Esophagus squamous epithelium (tissue), 5 donors: Measurements from ENCODE around the gene SPACA4. TPM values are rescaled to one million over a fixed set of nuclear protein-coding genes. Genes with fewer than 3 reads are reported as not detected.

Experiments used
- DNase-seq: peaks from one replicate; lab custom pipeline; 2025; lab: John Stamatoyannopoulos, UW
- H3K27ac ChIP-seq, 4 donors: fragments of 200-600 bp; sonication (generic); one replicate each; pipeline ENCODE4 v1.5.1; 2016 to 2019; ENCODE audit warnings: mild to moderate bottlenecking in 1 of 4
- H3K27me3 ChIP-seq, 4 donors: fragments of 200-600 bp; sonication (generic); 1 replicate in 3 of 4; 2 replicates in 1 of 4; pipeline versions ENCODE4 v1.5.1 to v1.6.0; 2017 to 2021; ENCODE audit warnings: antibody characterized with exemption in 1 of 4
- H3K36me3 ChIP-seq, 3 donors: fragments of 200-600 bp; sonication (generic); one replicate each; pipeline ENCODE4 v1.5.1; 2016 to 2019
- H3K4me1 ChIP-seq, 3 donors: fragments of 200-600 bp; sonication (generic); one replicate each; pipeline ENCODE4 v1.5.1; 2017 to 2019
- H3K4me3 ChIP-seq, 4 donors: fragments of 200-600 bp; sonication (generic); 1 replicate in 3 of 4; 2 replicates in 1 of 4; pipeline ENCODE4 v1.5.1; 2016 to 2019; ENCODE audit warnings: mild to moderate bottlenecking in 2 of 4, moderate library complexity in 1 of 4
- H3K9me3 ChIP-seq, 3 donors: fragments of 200-600 bp; sonication (generic); one replicate each; pipeline ENCODE4 v1.5.1; 2016 to 2019
- POLR2A ChIP-seq, 4 donors: fragments of 450-650 bp; IDR thresholded peaks; one replicate each; pipeline ENCODE4 v1.6.1; 2017; ENCODE audit warnings: antibody characterized with exemption in 4 of 4, mild to moderate bottlenecking in 4 of 4, moderate library complexity in 3 of 4
- whole genome bisulfite sequencing, 2 donors: methylation state at CpG; one replicate each; pipeline ENCODE4 v1.1.5; 2018; 5-methylcytosine and 5-hydroxymethylcytosine counted together
- intact Hi-C: fragments of 100-400 bp; cut with DNase I; formaldehyde crosslinking; loops from one replicate; pipeline ENCODE4 v1.15.0; 2022
- total RNA-seq, 4 donors: library from RNA; depleted of rRNA; stranded (reverse); fragments of >200 nt; gene quantifications; one replicate each; pipeline ENCODE4 v1.1.0, GENCODE V29; 2016
- TF ChIP-seq, protein P1 (sequence below), 6 experiments: fragments of 450-650 bp in 4 of 6; fragments of 200-600 bp in 2 of 6; sonication (generic) in 2 of 6; IDR thresholded peaks; one replicate each; pipeline ENCODE4 v1.5.1; 2016 to 2019; ENCODE audit warnings: antibody characterized with exemption in 6 of 6, mild to moderate bottlenecking in 4 of 6, moderate library complexity in 4 of 6
- donor health status: DM: yes; HTN: yes; CAD: no.

The SPACA4 gene
- total RNA-seq, 4 donors from 2014 or later = 1.3 to 1.7 (median 1.4) TPM; not detected in 1

DNA sequence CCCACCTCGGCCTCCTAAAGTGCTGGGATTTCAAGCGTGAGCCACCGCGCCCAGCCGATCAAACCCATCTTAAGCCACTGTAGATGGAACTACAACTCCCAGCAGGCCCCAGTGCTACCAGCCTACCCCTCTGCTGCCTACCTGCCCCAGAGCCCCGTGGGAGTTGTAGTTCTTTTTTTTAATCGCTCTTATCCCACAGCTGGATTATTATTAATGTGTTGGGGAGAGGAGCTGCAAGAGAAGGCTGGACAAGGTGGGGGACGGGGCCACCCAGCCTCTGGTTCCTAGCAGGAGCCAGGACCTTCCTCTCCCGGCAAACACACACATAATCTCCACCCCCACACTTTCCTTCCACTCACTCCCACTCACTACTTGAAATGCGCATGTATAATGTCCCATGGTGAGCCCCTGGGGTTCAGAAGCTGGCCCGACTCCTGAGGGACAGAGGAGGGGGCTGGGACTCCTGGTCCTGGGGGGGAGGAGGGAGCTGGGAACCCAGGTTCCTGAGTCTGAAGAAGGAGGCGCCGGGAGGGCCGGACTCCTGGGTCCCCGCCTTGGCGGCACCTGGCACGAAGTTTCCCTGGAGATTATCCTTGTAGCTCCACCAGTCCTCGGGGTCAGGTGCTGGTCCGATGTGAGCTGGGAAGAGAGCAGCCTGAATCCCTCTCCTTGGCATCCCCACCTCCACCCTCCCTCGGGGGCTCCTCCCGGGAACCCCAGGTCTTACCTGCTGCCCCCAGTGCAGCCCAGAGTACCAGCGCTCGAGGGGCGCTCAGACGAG is 38.5 kb downstream of the SPACA4 start:
- no peak for DNase-seq
- peak overlapping the region; percentile 85 to 94 (median 91) for H3K27ac ChIP-seq
- intact Hi-C loops = no loop called here
- peak in 2 of 4 donors; percentile 7 to 27 for TF ChIP-seq POLR2A (IDR thresholded peaks at IDR 0.05)
- TF ChIP-seq, protein P1, sequence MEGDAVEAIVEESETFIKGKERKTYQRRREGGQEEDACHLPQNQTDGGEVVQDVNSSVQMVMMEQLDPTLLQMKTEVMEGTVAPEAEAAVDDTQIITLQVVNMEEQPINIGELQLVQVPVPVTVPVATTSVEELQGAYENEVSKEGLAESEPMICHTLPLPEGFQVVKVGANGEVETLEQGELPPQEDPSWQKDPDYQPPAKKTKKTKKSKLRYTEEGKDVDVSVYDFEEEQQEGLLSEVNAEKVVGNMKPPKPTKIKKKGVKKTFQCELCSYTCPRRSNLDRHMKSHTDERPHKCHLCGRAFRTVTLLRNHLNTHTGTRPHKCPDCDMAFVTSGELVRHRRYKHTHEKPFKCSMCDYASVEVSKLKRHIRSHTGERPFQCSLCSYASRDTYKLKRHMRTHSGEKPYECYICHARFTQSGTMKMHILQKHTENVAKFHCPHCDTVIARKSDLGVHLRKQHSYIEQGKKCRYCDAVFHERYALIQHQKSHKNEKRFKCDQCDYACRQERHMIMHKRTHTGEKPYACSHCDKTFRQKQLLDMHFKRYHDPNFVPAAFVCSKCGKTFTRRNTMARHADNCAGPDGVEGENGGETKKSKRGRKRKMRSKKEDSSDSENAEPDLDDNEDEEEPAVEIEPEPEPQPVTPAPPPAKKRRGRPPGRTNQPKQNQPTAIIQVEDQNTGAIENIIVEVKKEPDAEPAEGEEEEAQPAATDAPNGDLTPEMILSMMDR (IDR thresholded peaks at IDR 0.05) = no peak
- H3K36me3 ChIP-seq = no peaks in the 10 kb centered on the region
- no peaks in the 10 kb centered on the region for H3K27me3 ChIP-seq
- no peaks in the 10 kb centered on the region for H3K9me3 ChIP-seq
- peak overlapping the region; percentile 34 to 80 (median 60) for H3K4me3 ChIP-seq
- H3K4me1 ChIP-seq = peaks cover 7 to 45% (median 18%) of the 10 kb centered on the region in 3 donors
- WGBS, 2 donors = 0 to 4% methylated on average over 15 of the region's 25 CpGs

DNA sequence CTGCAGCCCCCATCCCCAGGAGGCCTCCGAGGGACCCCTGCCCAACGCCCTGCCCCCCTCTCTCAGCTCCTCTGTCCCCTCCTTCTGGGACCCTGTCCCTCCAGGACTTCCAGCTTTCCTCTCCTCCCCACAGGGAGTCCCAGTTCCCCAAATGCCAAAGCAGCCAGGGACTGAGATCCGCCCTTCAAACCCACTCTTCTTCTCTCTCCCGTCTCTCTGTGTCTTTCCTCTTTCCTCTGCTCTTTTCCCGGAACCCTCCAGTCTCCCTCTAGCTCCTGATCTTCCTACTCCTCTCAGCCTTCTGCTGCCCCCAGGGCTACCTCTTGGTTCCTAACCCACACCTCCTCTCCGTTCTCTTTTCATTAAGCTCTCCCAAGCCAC is 39.1 kb downstream of the SPACA4 start:
- peak overlapping the region; percentile 34 to 80 (median 60) for H3K4me3 ChIP-seq
- DNase-seq = no peak
- TF ChIP-seq POLR2A (IDR thresholded peaks at IDR 0.05) = no peak
- TF ChIP-seq, protein P1 (IDR thresholded peaks at IDR 0.05) = no peak
- no peaks in the 10 kb centered on the region for H3K27me3 ChIP-seq
- H3K27ac ChIP-seq = peak overlapping the region; percentile 85 to 94 (median 91)
- H3K9me3 ChIP-seq = no peaks in the 10 kb centered on the region
- no peaks in the 10 kb centered on the region for H3K36me3 ChIP-seq
- H3K4me1 ChIP-seq = peaks cover 7 to 45% (median 18%) of the 10 kb centered on the region in 3 donors
- WGBS, 2 donors = 1% methylated on average over 5 to 6 of the region's 6 CpGs
- intact Hi-C loops = no loop called here

DNA sequence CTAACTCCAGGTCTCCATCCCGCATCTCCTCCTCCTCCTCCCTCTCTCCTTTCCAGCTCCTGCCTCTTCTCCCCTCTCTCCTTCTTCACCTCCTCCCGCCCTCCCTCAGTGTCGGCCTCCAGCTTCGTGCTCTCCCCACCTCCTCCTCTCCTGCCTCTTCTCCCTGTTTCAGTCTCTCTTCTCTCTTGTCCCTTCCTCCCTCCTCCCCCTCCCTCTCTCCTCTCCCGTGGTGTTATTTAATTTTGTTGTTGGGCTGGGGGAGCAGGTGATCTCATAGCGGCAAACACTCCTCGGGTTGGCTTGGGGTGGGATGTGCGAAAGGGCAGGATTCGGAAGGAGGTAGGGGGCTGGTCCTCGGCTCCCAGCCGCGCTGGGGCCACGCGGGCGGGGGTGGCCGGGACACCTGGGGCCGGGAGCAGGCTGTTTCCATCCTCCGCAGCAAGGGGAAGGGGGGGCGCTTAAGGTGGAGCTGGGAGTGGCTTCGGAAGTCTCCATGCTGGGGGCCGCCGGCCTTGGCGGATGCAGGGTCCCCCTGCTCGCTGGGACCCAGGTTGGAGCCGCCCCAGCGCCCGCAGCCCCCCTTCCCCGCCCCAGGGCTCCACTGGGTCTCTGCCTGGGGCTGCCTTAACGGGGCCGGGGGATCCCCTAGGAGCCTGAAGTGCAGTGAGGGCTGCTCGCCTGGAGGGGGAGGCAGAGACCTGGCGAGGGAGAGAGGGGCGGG is 39.6 kb downstream of the SPACA4 start, which contains the start of gene CA11:
Gene CA11 (minus strand): TSS at position 187 of the 721 bp plus-strand sequence. CDS start 555 bp downstream, outside the sequence.
- no peaks in the 10 kb centered on the region for H3K27me3 ChIP-seq
- no peaks in the 10 kb centered on the region for H3K9me3 ChIP-seq
- intact Hi-C loops = no loop called here
- H3K27ac ChIP-seq = peak within 1 kb of the TSS; percentile 85 to 94 (median 91)
- peak within 1 kb of the TSS; percentile 34 to 80 (median 60) for H3K4me3 ChIP-seq
- H3K36me3 ChIP-seq = no peaks in the 10 kb centered on the region
- H3K4me1 ChIP-seq = peaks cover 7 to 45% (median 18%) of the 10 kb centered on the region in 3 donors
- WGBS, 2 donors = 0 to 2% methylated on average over 6 to 7 of the region's 33 CpGs
- TF ChIP-seq, protein P1 (IDR thresholded peaks at IDR 0.05) = peak; percentile 90 to 97 (median 92)
- peak in 1 of 4 donors; percentile 58 for TF ChIP-seq POLR2A (IDR thresholded peaks at IDR 0.05)
- DNase-seq = no peak

DNA sequence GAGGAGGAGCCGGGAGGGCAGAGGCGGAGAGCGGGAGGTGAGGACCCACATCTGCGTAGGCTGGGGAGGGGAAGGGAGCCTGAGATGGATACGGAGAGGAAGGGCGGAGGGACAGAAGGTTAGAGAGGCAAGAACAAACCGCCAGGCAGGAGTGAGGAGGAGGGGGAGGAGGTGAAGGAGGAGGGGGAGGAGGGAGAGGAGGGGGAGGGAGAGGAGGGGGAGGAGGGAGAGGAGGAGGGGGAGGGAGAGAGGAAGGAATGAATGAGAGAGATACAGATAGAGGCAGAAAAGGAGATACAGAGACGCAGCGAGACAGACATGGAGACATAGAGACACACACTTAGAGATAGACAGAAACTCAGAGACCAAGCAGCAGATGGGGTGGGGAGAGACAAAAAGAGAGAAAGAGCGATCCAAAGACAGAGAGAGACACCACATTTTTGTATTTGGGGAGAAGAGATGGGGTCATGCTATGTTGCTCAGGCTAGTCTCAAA is 40.2 kb downstream of the SPACA4 start:
- H3K4me3 ChIP-seq = peak overlapping the region; percentile 34 to 80 (median 60)
- intact Hi-C loops = no loop called here
- no peaks in the 10 kb centered on the region for H3K36me3 ChIP-seq
- peak overlapping the region; percentile 85 to 94 (median 91) for H3K27ac ChIP-seq
- H3K4me1 ChIP-seq = peaks cover 7 to 45% (median 18%) of the 10 kb centered on the region in 3 donors
- WGBS, 2 donors = 9 to 12% methylated on average over 7 to 9 of the region's 10 CpGs
- no peaks in the 10 kb centered on the region for H3K9me3 ChIP-seq
- no peak for DNase-seq
- TF ChIP-seq POLR2A (IDR thresholded peaks at IDR 0.05) = no peak
- TF ChIP-seq, protein P1 (IDR thresholded peaks at IDR 0.05) = no peak
- H3K27me3 ChIP-seq = no peaks in the 10 kb centered on the region
